Skin epidermis (tissue), 12 donors: ENCODE results near the gene PPP1R12B.
A peak's percentile ranks its signal among the peaks of the same experiment; 100 is the strongest.
"Not testable (repeated sequence)": the region's sequence is repeated elsewhere in the genome, so short reads cannot be mapped to it uniquely, and the experiment has no call there.

ENCODE experiments used
- H3K27ac ChIP-seq, 21 experiments: fragments of 200-600 bp; sonication (generic) in 11 of 21; one replicate each; pipeline ENCODE4 v1.5.0; 2020; ENCODE audit warnings: mild to moderate bottlenecking in 3 of 21, inconsistent platforms in 2 of 21, moderate library complexity in 2 of 21
- H3K4me3 ChIP-seq, 7 experiments: fragments of 200-600 bp; sonication (generic) in 2 of 7; one replicate each; pipeline ENCODE4 v1.5.0; 2020; ENCODE audit warnings: inconsistent platforms in 2 of 7, mild to moderate bottlenecking in 2 of 7, moderate library complexity in 1 of 7

Gene PPP1R12B

GRCh38 chr1:202616355-202616915, 267.9 kb downstream of the PPP1R12B start:
- no peak overlapping the region for H3K27ac ChIP-seq
- no peak overlapping the region for H3K4me3 ChIP-seq

GRCh38 chr1:202619012-202619411, 270.5 kb downstream of the PPP1R12B start:
- not testable (repeated sequence) for H3K4me3 ChIP-seq, H3K27ac ChIP-seq

- H3K4me3 ChIP-seq = no peak overlapping the region
- H3K27ac ChIP-seq = no peak overlapping the region
These were observed 271.0 kb downstream of the PPP1R12B start for GRCh38 chr1:202619505-202619904.

GRCh38 chr1:202620036-202620435, 271.5 kb downstream of the PPP1R12B start:
- not testable (repeated sequence) for H3K27ac ChIP-seq, H3K4me3 ChIP-seq

GRCh38 chr1:202621446-202621845, 272.9 kb downstream of the PPP1R12B start:
- no peak overlapping the region for H3K4me3 ChIP-seq
- H3K27ac ChIP-seq = no peak overlapping the region

GRCh38 chr1:202622388-202622787, 273.9 kb downstream of the PPP1R12B start:
- H3K27ac ChIP-seq = no peak overlapping the region

GRCh38 chr1:202623075-202623474, 274.6 kb downstream of the PPP1R12B start:
- no peak overlapping the region for H3K27ac ChIP-seq
- no peak overlapping the region for H3K4me3 ChIP-seq

More at GRCh38 chr1:202622388-202622787, 273.9 kb downstream of the PPP1R12B start:
- H3K4me3 ChIP-seq = no peak overlapping the region

GRCh38 chr1:202623476-202623875, 275.0 kb downstream of the PPP1R12B start:
- not testable (repeated sequence) for H3K27ac ChIP-seq

GRCh38 chr1:202624088-202624780, 275.7 kb downstream of the PPP1R12B start:
- Histone ChIP-seq H3K27ac (no peak overlapping the region), H3K4me3 (no peak overlapping the region)

More at GRCh38 chr1:202623476-202623875, 275.0 kb downstream of the PPP1R12B start:
- H3K4me3 ChIP-seq = not testable (repeated sequence)

GRCh38 chr1:202624781-202625108, 276.2 kb downstream of the PPP1R12B start:
- Histone ChIP-seq H3K27ac (no peak overlapping the region), H3K4me3 (no peak overlapping the region)

GRCh38 chr1:202625416-202626360, 277.2 kb downstream of the PPP1R12B start:
- H3K27ac ChIP-seq = no peak overlapping the region
- no peak overlapping the region for H3K4me3 ChIP-seq

GRCh38 chr1:202627036-202627435, 278.5 kb downstream of the PPP1R12B start:
- H3K27ac ChIP-seq = peak overlapping the region in 1 of 21 experiments; percentile 11
- H3K4me3 ChIP-seq = not testable (repeated sequence)

GRCh38 chr1:202627841-202628565, 279.5 kb downstream of the PPP1R12B start:
- Histone ChIP-seq H3K27ac (peak overlapping the region in 2 of 21 experiments; percentile 44 to 77), H3K4me3 (no peak overlapping the region)

- H3K27ac ChIP-seq = peak overlapping the region in 5 of 21 experiments; percentile 34 to 77 (median 45)
- H3K4me3 ChIP-seq = no peak overlapping the region
These were observed 280.2 kb downstream of the PPP1R12B start for GRCh38 chr1:202628646-202629215.

GRCh38 chr1:202629257-202629811, 280.8 kb downstream of the PPP1R12B start:
- not testable (repeated sequence) for H3K4me3 ChIP-seq
- peak overlapping the region in 5 of 21 experiments; percentile 34 to 77 (median 45) for H3K27ac ChIP-seq

- not testable (repeated sequence) for H3K4me3 ChIP-seq, H3K27ac ChIP-seq
These were observed 281.6 kb downstream of the PPP1R12B start for GRCh38 chr1:202630096-202630495.

GRCh38 chr1:202630541-202630940, 282.0 kb downstream of the PPP1R12B start:
- Histone ChIP-seq H3K27ac (no peak overlapping the region), H3K4me3 (no peak overlapping the region)

GRCh38 chr1:202631076-202631923, 282.8 kb downstream of the PPP1R12B start:
- no peak overlapping the region for H3K4me3 ChIP-seq
- H3K27ac ChIP-seq = no peak overlapping the region
